ENCODE results near the gene CHST15.

The CHST15 gene

GRCh38 chr10:124012066-124012465 lies 81.3 kb downstream of the CHST15 start:
- DNase-seq (ENCODE audit: low read depth in 2 of 2): no peak

DNA sequence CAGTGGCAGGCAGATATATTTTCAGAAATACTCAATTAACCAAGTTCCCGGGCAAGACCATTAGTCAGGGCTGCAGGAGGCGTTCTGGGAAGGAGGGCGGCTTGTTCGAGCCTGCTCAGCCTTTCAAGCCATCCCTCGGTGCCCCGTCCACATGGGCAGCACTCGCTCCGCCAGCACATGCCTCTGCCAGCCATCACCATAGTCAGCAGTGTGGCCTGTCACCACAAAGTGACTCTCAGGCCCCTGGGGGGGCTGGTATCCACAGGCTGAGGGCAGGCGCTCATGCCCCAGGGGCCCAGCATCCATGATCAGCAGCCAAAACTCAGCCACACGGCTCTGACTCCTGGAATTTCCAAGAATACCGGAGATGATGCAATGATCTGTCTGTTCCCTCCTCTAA lies 81.9 kb downstream of the CHST15 start:
- DNase-seq (ENCODE audit: low read depth in 2 of 2): no peak

GRCh38 chr10:124010563-124011131 lies 82.8 kb downstream of the CHST15 start:
- no peak for DNase-seq (ENCODE audit: low read depth in 2 of 2)

- no peak for DNase-seq (ENCODE audit: low read depth in 2 of 2)
Observed at GRCh38 chr10:124010024-124010423, 83.4 kb downstream of the CHST15 start.

GRCh38 chr10:124009231-124010015 lies 84.0 kb downstream of the CHST15 start:
- DNase-seq (ENCODE audit: low read depth in 2 of 2): no peak

GRCh38 chr10:124008681-124009080 lies 84.7 kb downstream of the CHST15 start:
- DNase-seq (ENCODE audit: low read depth in 2 of 2): no peak

- DNase-seq (ENCODE audit: low read depth in 2 of 2): no peak
Observed at GRCh38 chr10:124008187-124008586, 85.2 kb downstream of the CHST15 start.

DNA sequence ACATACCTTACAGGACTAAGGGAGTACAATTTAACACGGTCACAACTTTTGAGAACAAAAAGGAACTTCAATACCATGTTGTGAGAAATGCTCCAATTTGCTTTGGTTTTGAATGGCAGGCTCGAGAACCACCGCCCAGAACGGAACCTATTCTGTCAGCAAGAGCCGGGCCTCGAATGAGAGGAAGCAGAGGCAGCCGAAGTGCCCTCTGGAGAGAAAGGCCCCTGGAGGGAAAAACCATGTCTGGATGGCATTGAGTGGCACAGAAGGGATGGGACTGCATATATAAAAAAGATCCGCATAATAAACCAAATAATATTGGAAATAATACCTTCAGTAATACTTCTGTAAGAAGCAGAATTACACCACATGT lies 85.6 kb downstream of the CHST15 start:
- no peak for DNase-seq (ENCODE audit: low read depth in 2 of 2)

DNA sequence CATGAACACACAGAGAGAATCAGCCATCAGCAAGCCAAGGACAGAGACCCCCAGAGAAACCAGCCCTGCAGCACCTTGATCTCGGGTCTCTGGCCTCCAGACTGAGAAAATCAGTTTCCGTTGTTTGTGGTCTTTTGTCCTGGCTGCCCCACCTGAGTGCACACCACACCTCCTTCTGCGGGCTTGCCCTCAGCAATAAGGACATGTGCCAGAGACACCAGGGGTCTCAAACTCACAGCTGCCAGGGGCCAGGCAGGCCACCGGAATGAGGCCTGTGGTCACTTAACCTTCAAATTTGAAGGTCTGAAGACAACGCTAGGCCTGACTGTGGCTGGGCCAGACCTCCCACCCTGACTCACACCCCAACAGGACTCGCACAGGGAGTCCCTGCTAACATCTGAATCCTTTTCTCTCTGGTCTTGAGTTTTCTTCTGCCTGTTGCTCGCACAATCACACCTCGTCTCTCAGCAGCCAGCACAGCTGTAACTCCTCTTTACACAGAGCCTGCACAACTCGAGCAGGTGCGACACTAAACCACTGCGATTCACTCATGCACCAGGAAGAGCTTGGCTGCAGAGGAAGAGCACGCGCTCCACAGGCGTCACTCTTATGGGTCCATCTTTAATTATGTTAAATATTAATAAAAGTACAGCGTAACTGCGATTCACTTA lies 86.2 kb downstream of the CHST15 start:
- no peak for DNase-seq (ENCODE audit: low read depth in 2 of 2)

- DNase-seq (ENCODE audit: low read depth in 2 of 2): no peak
Observed at GRCh38 chr10:124006526-124006925, 86.9 kb downstream of the CHST15 start.

DNA sequence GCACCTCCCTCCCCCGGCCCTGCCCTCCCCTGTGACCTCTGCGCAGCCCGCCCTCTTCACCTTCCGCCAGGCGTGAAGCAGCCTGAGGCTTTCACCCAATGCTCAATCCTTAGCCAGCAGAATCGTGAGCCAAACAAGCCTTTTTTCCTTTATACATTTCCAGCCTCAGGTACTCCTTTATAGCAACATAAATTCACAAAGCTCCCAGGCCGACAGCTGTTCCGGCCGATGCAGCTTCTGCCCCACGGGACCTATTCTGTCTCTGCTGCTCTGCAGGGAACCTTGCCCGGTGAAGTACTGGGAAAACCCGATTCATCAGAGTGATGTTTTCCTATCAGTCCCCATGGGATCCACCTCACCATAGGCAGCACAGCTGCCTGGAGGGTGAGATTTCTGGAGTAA lies 87.4 kb downstream of the CHST15 start:
- DNase-seq (ENCODE audit: low read depth in 2 of 2): no peak

DNA sequence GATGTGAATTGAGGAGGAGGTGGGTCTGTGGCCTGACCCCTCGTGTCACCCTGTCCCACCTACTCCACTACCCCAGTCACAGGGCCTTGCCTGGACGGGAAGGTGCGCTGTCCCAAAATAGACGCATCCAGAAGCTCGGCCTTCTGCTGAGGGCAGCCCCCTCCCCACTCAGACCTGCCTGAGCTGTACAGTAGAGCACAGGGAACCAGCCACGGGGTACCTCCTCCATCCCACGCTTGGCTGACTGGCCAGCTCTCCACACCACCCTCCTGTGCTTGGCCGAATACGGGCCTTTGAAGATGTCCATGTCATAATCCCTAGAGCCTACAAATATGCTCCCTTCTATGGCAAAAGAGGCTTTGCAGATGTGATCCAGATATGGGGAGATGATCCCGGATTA lies 88.3 kb downstream of the CHST15 start:
- DNase-seq (ENCODE audit: low read depth in 2 of 2): no peak

GRCh38 chr10:124004663-124005004 lies 88.8 kb downstream of the CHST15 start:
- no peak for DNase-seq (ENCODE audit: low read depth in 2 of 2)

DNA sequence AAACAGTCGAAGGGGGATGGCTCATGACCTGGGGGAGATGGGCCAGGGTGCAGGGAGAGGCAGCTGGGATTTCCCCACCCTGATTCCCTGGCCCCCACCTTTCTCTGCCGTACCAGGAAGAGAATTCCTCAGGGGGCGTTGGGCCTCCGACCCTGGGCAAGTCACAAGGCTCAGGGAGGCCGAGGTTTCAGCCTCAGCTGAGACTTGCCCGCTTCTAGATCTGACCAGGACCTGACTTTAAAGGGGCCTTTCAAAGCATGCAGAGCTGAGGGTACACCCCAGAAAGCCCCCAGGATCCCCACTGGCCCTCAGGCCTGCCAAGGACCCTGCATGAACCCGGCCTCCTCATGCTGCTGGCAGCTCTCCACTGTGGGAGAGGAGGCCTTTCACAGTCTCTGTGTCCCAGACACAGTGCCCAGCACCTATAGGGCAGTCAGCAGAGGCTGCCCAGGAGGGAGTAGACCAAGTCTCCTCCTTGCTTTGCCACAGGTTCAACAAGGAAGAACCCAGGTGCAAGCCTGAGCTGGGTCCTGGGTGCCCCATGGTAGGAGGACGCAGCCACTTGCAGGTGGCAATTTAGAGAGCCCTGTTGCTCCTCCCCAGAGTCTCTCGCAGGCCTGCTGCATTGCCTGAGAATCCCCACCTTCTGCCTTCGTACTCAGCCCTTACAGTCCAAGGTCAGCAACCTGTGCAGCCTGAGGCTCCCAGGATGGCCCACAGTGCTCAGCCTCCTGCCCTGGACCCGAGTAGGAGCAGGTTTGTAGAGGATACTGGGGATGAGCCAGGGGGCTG lies 89.3 kb downstream of the CHST15 start:
- DNase-seq (ENCODE audit: low read depth in 2 of 2): no peak

DNA sequence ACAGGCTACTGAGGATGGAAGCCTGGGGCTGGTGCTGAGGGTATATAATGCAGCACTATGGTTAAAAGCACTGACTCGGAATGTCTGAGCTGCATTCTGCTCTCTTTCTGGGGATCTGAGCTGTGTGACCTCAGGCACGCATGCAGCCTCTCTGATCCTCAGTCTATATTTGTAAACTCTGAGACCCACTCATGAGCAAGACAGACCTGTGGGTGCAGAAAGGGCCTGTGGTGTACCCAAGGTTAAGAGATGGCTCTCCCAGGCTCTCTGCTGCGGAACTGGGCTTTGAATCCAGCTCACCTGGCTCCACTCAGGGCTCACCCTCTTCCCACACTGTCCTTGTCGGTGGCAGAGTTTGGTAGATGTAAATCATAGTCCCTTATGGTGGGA lies 89.9 kb downstream of the CHST15 start:
- DNase-seq (ENCODE audit: low read depth in 2 of 2): no peak

GRCh38 chr10:124003070-124003419 lies 90.4 kb downstream of the CHST15 start:
- no peak for DNase-seq (ENCODE audit: low read depth in 2 of 2)

DNA sequence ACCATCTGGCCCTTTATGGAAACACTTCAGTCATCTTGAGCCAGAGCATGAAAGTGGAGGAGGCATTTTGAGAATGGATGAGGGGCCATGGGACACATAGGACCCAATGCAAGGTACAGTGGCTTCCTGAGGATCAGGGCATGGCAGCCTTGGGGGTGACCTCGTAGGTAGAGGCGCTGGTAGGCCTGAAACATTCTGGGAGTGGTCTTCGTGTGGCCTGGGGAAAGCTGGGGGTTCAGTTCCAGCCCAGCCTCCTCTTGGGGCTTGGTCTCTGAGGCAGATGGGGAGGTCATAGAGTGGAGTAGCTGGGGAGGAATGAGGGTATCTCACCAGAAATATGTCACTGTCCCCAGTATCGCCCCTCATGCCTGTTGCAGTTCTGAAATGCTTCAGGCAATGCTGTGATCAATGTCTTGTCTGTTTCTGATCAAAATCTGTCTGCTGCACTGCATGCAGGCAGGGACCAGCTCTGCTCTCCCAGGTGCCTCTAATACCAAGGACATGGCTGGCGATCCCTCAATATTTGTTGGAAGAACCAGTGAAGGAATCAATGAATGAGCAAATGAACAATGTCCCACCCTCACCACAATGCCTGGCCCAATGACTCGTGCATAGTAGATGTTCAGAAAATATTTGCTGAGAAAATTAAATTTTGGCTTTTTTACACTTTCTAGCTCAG lies 90.9 kb downstream of the CHST15 start:
- no peak for DNase-seq (ENCODE audit: low read depth in 2 of 2)

DNA sequence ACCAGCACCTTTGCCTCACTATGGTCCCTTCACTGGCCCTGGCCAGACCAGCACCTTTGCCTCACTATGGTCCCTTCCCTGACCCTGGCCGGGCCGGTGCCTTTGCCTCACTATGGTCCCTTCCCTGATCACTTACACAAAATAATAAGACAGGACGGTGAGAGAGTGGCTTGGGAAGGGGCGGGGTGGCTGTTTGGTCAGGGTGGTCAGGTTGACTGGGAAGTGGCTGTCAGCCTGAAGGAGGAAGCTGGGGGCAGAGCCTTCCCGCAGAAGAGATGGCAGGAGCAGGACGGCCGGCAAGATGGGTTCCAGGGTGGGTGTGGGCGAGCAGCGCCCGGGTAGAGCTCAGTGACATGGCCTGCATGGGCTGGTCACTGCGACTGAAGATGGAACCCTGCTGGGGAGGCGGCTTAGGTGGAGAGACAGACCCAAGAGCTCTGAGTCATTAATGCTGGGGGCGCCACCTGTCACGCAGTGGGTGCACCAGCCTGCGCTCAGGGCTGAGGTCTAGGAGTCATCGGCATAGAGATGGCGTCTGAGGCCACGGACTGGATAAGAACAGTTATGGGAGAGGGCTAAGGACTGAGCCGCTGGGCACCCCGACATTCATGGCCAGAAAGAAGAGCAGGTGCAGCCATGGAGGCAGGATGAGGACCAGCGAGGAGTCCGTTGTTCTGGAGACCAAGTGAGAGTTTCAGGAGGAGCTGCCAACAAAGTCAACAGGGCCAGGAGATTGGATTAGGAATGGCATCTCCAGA lies 91.8 kb downstream of the CHST15 start:
- DNase-seq (ENCODE audit: low read depth in 2 of 2): no peak

GRCh38 chr10:124000792-124001201 lies 92.6 kb downstream of the CHST15 start:
- no peak for DNase-seq (ENCODE audit: low read depth in 2 of 2)

GRCh38 chr10:123999956-124000615 lies 93.3 kb downstream of the CHST15 start:
- DNase-seq (ENCODE audit: low read depth in 2 of 2): no peak

DNA sequence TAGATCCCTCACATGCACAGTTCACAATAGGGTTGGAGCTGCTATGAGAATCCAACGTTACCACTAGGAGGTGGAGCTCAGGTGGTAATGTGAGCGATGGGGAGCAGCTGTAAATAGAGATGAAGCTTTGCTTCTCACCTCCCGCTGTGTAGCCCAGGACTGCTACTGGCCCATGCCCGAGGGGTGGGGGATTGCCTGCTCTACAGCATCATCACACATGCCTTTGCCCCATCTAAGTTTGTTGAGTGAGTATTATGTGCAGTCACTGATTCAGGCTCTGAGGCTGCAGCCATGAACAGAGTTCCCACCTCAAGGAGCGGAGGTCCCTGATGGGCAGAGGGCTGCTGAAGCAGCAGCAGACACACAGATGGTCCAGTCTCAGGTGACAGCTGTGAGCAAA lies 94.1 kb downstream of the CHST15 start:
- no peak for DNase-seq (ENCODE audit: low read depth in 2 of 2)

Measured in stimulated activated CD8-positive, alpha-beta memory T cell treated with anti-CD3 and anti-CD28 coated beads, Interleukin-15, amount 100 ng/mL, for 4 hours (primary cell).